SK-N-SH treated with all-trans-retinoic acid at 6 μM for 48 hours (cell line): ENCODE results near the gene FZR1.

Experiments
- ATAC-seq: fragments of 200-7000 bp; cut with Tn5 transposase; 3 replicates; pipeline ENCODE4 v1.9.1; 2020; ENCODE audit warnings: mild to moderate bottlenecking, moderate library complexity
- ARNTL ChIP-seq: fragments of 450-650 bp; formaldehyde crosslinking; IDR thresholded peaks from 2 replicates; pipeline ENCODE4 v1.5.0; 2020; ENCODE audit warnings: low read depth, mild to moderate bottlenecking, moderate library complexity, borderline replicate concordance
- BACH2 ChIP-seq: fragments of 250-450 bp; sonication (Bioruptor Pico); IDR thresholded peaks from 2 replicates; pipeline ENCODE4 v1.9.0; 2021; ENCODE audit warnings: mild to moderate bottlenecking, borderline replicate concordance
- ESRRG ChIP-seq: fragments of 250-450 bp; sonication (Bioruptor Pico); IDR thresholded peaks from 2 replicates; pipeline ENCODE4 v1.6.1; 2021; ENCODE audit warnings: mild to moderate bottlenecking
- GLIS3 ChIP-seq: fragments of 250-450 bp; sonication (Bioruptor Pico); IDR thresholded peaks from 2 replicates; pipeline ENCODE4 v1.5.0; 2020; ENCODE audit warnings: mild to moderate bottlenecking, moderate library complexity
- ISL1 ChIP-seq: fragments of 250-450 bp; sonication (Bioruptor Pico); IDR thresholded peaks from 2 replicates; pipeline ENCODE4 v2.1.2; 2022; ENCODE audit warnings: mild to moderate bottlenecking, moderate library complexity
- OSR1 ChIP-seq: fragments of 250-450 bp; sonication (Bioruptor Pico); IDR thresholded peaks from 2 replicates; pipeline ENCODE4 v1.8.0; 2022; ENCODE audit warnings: moderate library complexity, mild to moderate bottlenecking, inconsistent platforms
- RARB ChIP-seq: fragments of 250-450 bp; sonication (Bioruptor Pico); IDR thresholded peaks from 2 replicates; pipeline ENCODE4 v1.8.0; 2021; ENCODE audit warnings: mild to moderate bottlenecking, moderate library complexity
- TOX ChIP-seq: fragments of 250-450 bp; sonication (Bioruptor Pico); IDR thresholded peaks from 2 replicates; pipeline ENCODE4 v1.8.0; 2021; ENCODE audit warnings: mild to moderate bottlenecking, moderate library complexity, borderline replicate concordance
- ZC3H10 ChIP-seq: fragments of 250-450 bp; sonication (Bioruptor Pico); IDR thresholded peaks from 2 replicates; pipeline ENCODE4 v1.5.1; 2021; ENCODE audit warnings: mild to moderate bottlenecking, moderate library complexity
- ZFP3 ChIP-seq: fragments of 250-450 bp; sonication (Bioruptor Pico); IDR thresholded peaks from 2 replicates; pipeline ENCODE4 v1.5.0; 2020; ENCODE audit warnings: mild to moderate bottlenecking, moderate library complexity
- ZFP30 ChIP-seq: fragments of 450-650 bp; formaldehyde crosslinking; IDR thresholded peaks from 2 replicates; pipeline ENCODE4 v1.5.0; 2022; ENCODE audit warnings: mild to moderate bottlenecking, moderate library complexity
- ZNF565 ChIP-seq: fragments of 450-650 bp; formaldehyde crosslinking; conservative IDR thresholded peaks from 2 replicates; pipeline ENCODE4 v1.5.0; 2020; ENCODE audit warnings: low read depth, mild to moderate bottlenecking, moderate library complexity
- ZNF70 ChIP-seq: fragments of 450-650 bp; formaldehyde crosslinking; IDR thresholded peaks from 2 replicates; pipeline ENCODE4 v1.5.0; 2020; ENCODE audit warnings: mild to moderate bottlenecking, moderate library complexity
- ZNF8 ChIP-seq: fragments of 450-650 bp; formaldehyde crosslinking; IDR thresholded peaks from 2 replicates; pipeline ENCODE4 v1.5.0; 2020; ENCODE audit warnings: mild to moderate bottlenecking, moderate library complexity
- TF ChIP-seq, protein P1 (sequence below): fragments of 250-450 bp; sonication (Bioruptor Pico); IDR thresholded peaks from 2 replicates; pipeline ENCODE4 v1.8.0; 2021; ENCODE audit warnings: low read depth, mild to moderate bottlenecking, moderate library complexity, borderline replicate concordance
- TF ChIP-seq, protein P2 (sequence below): fragments of 250-450 bp; sonication (Bioruptor Pico); IDR thresholded peaks from 2 replicates; pipeline ENCODE4 v1.8.0; 2020; ENCODE audit warnings: mild to moderate bottlenecking, moderate library complexity, borderline replicate concordance
- TF ChIP-seq, protein P3 (sequence below): fragments of 250-450 bp; sonication (Bioruptor Pico); IDR thresholded peaks from 2 replicates; pipeline ENCODE4 v1.5.1; 2021; ENCODE audit warnings: mild to moderate bottlenecking, moderate library complexity
- TF ChIP-seq, protein P4 (sequence below): fragments of 250-450 bp; sonication (Bioruptor Pico); IDR thresholded peaks from 2 replicates; pipeline ENCODE4 v1.5.0; 2020; ENCODE audit warnings: mild to moderate bottlenecking, moderate library complexity
- TF ChIP-seq, protein P5 (sequence below): fragments of 250-450 bp; sonication (Bioruptor Pico); IDR thresholded peaks from 2 replicates; pipeline ENCODE4 v1.5.1; 2020; ENCODE audit warnings: low read depth, mild to moderate bottlenecking, moderate library complexity

FZR1 gene

DNA sequence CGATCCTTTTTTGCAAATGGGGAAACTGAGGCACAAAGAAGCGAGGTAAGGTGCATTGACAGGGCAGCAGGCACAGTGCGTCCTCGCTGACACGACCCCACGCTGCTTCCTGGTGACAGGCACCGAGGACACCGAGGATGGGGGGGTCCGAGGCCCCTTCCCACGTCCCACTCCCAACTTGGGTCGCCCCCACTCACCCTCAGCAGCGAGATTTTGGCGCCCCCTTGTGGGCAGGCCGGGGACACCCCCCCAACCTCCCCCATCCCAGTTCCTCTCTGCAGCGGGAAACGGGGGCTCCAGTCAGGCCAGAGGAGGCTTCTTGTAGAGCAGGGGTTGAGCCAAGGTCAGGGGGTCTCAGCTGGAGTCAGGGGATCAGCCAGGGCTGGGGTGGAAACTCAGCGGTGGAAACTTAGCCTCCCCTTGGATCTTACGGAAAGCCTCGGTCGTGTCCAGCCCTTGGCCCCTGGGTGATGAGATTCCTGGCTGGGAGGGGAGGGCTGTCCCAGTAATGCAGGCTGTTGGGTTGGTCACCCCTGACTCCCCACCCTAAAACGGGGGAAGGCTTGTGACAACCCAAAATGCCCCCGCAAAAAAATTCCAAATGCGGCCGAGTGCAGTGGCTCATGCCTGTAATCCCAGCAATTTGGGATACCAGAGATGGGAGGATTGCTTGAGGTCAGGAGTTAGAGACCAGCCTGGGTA, 34.0 kb upstream of the FZR1 start:
- ATAC-seq: peak; percentile 65
- TF ChIP-seq, protein P1, sequence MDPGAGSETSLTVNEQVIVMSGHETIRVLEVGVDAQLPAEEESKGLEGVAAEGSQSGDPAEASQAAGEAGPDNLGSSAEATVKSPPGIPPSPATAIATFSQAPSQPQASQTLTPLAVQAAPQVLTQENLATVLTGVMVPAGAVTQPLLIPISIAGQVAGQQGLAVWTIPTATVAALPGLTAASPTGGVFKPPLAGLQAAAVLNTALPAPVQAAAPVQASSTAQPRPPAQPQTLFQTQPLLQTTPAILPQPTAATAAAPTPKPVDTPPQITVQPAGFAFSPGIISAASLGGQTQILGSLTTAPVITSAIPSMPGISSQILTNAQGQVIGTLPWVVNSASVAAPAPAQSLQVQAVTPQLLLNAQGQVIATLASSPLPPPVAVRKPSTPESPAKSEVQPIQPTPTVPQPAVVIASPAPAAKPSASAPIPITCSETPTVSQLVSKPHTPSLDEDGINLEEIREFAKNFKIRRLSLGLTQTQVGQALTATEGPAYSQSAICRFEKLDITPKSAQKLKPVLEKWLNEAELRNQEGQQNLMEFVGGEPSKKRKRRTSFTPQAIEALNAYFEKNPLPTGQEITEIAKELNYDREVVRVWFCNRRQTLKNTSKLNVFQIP (CRISPR knock-in tag): no peak
- TF ChIP-seq ZNF565 (CRISPR knock-in tag): no peak
- TF ChIP-seq, protein P2, sequence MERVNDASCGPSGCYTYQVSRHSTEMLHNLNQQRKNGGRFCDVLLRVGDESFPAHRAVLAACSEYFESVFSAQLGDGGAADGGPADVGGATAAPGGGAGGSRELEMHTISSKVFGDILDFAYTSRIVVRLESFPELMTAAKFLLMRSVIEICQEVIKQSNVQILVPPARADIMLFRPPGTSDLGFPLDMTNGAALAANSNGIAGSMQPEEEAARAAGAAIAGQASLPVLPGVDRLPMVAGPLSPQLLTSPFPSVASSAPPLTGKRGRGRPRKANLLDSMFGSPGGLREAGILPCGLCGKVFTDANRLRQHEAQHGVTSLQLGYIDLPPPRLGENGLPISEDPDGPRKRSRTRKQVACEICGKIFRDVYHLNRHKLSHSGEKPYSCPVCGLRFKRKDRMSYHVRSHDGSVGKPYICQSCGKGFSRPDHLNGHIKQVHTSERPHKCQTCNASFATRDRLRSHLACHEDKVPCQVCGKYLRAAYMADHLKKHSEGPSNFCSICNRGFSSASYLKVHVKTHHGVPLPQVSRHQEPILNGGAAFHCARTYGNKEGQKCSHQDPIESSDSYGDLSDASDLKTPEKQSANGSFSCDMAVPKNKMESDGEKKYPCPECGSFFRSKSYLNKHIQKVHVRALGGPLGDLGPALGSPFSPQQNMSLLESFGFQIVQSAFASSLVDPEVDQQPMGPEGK (CRISPR knock-in tag): no peak
- TF ChIP-seq ESRRG (CRISPR knock-in tag): no peak
- TF ChIP-seq ZFP3 (CRISPR knock-in tag): no peak
- TF ChIP-seq ISL1: no peak
- no peak for TF ChIP-seq TOX (CRISPR knock-in tag)
- TF ChIP-seq ZFP30: no peak
- TF ChIP-seq RARB (CRISPR knock-in tag): no peak
- no peak for TF ChIP-seq BACH2 (CRISPR knock-in tag)
- TF ChIP-seq ARNTL (CRISPR knock-in tag): no peak
- no peak for TF ChIP-seq ZNF8 (CRISPR knock-in tag)
- TF ChIP-seq OSR1 (CRISPR knock-in tag): no peak

DNA sequence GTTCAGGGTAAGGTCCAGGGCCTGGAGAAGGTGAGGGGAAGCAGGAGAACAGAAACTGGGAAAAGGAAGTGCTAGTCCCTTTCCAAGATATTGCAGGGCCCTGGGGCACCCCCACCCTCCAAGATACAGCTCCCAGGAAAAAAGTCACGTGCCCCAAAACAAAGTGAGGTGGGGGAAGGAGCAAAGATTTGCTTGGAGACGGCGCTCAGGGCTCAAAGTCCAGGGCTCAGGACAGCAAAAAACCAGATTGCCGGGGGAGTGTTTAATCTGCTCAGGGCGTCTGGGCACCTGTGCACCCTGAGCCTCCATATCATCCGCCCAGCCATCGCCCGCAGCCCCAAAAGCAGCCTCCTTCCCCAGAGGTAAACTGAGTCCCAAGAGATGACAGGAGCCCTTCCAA, 32.1 kb upstream of the FZR1 start:
- TF ChIP-seq BACH2 (CRISPR knock-in tag): no peak
- TF ChIP-seq GLIS3 (CRISPR knock-in tag): no peak
- no peak for TF ChIP-seq ZNF70 (CRISPR knock-in tag)
- no peak for TF ChIP-seq ZC3H10 (CRISPR knock-in tag)
- no peak for TF ChIP-seq ARNTL (CRISPR knock-in tag)
- TF ChIP-seq, protein P2 (CRISPR knock-in tag): no peak
- no peak for TF ChIP-seq ISL1
- TF ChIP-seq, protein P3, sequence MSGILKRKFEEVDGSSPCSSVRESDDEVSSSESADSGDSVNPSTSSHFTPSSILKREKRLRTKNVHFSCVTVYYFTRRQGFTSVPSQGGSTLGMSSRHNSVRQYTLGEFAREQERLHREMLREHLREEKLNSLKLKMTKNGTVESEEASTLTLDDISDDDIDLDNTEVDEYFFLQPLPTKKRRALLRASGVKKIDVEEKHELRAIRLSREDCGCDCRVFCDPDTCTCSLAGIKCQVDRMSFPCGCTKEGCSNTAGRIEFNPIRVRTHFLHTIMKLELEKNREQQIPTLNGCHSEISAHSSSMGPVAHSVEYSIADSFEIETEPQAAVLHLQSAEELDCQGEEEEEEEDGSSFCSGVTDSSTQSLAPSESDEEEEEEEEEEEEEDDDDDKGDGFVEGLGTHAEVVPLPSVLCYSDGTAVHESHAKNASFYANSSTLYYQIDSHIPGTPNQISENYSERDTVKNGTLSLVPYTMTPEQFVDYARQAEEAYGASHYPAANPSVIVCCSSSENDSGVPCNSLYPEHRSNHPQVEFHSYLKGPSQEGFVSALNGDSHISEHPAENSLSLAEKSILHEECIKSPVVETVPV (CRISPR knock-in tag): no peak
- TF ChIP-seq, protein P1 (CRISPR knock-in tag): no peak
- TF ChIP-seq, protein P4, sequence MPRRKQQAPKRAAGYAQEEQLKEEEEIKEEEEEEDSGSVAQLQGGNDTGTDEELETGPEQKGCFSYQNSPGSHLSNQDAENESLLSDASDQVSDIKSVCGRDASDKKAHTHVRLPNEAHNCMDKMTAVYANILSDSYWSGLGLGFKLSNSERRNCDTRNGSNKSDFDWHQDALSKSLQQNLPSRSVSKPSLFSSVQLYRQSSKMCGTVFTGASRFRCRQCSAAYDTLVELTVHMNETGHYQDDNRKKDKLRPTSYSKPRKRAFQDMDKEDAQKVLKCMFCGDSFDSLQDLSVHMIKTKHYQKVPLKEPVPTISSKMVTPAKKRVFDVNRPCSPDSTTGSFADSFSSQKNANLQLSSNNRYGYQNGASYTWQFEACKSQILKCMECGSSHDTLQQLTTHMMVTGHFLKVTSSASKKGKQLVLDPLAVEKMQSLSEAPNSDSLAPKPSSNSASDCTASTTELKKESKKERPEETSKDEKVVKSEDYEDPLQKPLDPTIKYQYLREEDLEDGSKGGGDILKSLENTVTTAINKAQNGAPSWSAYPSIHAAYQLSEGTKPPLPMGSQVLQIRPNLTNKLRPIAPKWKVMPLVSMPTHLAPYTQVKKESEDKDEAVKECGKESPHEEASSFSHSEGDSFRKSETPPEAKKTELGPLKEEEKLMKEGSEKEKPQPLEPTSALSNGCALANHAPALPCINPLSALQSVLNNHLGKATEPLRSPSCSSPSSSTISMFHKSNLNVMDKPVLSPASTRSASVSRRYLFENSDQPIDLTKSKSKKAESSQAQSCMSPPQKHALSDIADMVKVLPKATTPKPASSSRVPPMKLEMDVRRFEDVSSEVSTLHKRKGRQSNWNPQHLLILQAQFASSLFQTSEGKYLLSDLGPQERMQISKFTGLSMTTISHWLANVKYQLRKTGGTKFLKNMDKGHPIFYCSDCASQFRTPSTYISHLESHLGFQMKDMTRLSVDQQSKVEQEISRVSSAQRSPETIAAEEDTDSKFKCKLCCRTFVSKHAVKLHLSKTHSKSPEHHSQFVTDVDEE (CRISPR knock-in tag): no peak
- TF ChIP-seq OSR1 (CRISPR knock-in tag): no peak
- no peak for TF ChIP-seq RARB (CRISPR knock-in tag)
- TF ChIP-seq, protein P5, sequence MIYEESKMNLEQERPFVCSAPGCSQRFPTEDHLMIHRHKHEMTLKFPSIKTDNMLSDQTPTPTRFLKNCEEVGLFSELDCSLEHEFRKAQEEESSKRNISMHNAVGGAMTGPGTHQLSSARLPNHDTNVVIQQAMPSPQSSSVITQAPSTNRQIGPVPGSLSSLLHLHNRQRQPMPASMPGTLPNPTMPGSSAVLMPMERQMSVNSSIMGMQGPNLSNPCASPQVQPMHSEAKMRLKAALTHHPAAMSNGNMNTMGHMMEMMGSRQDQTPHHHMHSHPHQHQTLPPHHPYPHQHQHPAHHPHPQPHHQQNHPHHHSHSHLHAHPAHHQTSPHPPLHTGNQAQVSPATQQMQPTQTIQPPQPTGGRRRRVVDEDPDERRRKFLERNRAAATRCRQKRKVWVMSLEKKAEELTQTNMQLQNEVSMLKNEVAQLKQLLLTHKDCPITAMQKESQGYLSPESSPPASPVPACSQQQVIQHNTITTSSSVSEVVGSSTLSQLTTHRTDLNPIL: no peak
- TF ChIP-seq ZFP30: no peak
- TF ChIP-seq ZNF8 (CRISPR knock-in tag): no peak
- ATAC-seq: no peak
